Cerebellar cortex (tissue), 1 donor: ENCODE results near the gene PGF.

Source experiments
- DNase-seq: peaks from one replicate; pipeline ENCODE4 v3.0.0-alpha.2; 2015; ENCODE audit warnings: low spot score

PGF gene

GRCh38 chr14:74918380-74918779 is 37.0 kb downstream of the PGF start:
- no peak for DNase-seq

GRCh38 chr14:74917646-74918081 is 37.7 kb downstream of the PGF start:
- no peak for DNase-seq

DNA sequence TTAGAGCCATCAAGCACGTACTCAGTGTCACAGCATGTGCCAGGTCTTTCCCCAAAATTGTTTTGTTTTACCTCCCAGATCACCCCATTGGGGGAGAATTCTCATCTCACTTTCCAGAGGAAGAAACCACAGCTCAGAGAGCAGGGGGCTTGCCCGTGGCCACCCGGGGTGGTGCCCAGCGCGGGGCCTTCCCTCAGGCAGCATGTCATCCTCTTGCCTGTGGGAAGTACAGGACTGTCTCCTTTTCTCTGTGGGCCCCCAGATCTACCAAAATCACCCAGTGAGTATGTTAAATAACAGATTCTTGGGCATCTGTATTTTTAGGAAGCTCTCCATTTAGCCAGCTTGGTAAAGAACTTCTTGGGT is 38.2 kb downstream of the PGF start:
- no peak for DNase-seq

- DNase-seq, result no peak
Observed at GRCh38 chr14:74915826-74916225, 39.6 kb downstream of the PGF start.

- no peak for DNase-seq
Observed at GRCh38 chr14:74915426-74915825, 40.0 kb downstream of the PGF start.

DNA sequence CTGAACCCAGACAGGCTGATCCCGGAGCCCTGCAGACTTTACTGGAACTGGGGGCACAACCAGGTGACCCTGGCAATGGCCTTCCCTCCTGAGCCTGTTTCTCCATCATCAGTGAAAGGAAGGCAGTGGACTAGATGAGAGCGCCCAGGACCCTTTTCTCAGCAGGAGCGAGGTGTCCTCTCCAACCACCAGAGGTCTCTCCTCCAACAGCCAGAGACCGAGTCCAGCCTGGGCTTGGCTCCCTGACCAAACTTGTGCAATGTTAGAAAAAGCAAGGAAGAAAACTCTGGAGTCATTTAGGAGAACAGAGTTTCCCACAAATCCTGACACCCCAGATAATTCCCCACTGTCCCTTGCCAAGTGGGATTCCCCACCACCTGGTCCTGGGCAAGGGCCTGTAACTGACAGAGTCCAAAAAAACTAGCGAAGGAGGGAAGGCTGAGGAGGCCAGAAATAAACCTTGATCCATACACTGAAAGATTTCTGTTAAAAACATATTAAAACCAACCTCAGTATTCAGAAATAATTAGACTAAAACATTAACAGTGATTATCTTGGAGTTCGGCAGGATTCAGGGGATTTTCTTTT is 41.3 kb downstream of the PGF start:
- peak; percentile 70 for DNase-seq

DNA sequence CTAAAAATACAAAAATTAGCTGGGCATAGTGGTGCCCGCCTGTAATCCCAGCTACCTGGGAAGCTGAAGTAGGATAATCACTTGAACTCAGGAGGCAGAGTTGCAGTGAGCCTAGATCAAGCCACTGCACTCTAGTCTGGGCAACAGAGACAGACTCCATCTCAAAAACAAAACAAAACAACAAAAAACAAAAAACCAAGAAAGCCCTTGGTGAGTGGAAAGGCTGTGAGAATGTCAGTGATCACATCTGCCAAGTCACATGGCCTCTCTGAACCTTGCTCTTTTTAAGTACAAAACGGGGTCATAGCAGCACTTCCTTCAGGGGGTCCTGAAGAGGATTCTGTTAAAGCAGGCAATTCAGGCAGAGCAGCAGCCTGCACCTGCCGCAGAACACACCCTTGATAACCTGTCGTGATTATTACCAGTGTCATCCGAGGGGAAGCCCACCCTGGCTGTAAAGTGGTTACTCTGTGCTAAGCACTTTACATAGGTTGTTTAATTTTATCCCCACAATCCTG is 41.9 kb downstream of the PGF start:
- DNase-seq, result no peak

DNA sequence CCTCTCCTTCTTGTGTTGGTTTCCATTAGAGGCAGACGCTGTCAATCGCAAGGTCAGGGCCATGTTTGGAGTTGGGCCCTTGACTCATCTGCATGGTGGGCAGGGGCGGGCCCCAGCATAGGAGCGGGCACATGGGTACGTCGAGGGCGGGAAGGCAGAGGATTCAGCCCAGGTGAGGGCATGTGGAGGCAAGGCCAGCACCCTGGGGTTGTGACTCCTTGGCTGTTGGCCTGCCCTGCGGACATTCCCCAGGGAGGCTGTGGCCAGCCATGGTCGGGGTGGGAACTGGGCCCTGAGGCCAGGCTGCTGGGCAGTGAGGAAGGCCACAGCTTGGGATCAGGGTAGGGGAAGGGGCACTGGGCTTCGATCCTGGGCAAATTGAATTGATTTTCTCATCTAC is 42.6 kb downstream of the PGF start:
- DNase-seq, result no peak

DNA sequence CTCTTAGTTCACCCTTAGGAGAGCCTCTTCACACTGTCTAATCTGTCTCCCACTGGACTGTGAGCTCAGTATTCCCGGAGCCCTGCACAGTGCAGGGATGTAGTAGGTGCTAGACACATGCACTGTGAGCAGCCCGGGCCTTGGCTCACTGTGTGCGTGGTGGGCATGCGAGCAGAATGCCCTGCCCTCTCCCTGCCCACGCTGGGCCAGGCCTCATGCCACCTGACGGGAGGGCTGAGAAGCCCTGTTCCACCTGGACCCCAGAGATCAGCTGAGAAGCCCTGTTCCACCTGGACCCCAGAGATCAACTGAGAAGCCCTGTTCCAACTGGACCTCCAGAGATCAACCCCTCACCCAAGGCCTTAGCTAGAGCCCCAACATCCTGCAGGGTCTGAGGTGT is 43.3 kb downstream of the PGF start:
- DNase-seq, result no peak

DNA sequence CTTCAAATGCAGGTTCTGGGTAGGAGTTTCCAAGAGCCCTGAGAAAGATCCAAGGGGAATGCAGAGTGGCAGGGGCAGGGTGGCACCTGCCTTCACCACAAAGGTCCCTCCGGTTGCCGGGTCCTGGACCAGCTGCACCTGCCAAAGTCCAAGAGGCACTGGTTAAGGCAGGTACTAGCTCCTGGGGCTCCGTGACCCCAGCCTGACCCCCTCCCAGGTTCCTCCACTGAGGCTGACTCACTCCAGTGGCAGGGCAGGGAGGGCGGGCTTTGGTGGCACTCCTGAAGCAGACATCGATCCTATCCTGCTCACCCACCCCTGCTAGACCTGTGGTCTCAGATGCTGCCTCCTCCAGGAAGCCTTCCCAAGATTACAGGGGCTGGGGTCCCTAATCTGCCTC is 43.7 kb downstream of the PGF start:
- DNase-seq, result no peak

DNA sequence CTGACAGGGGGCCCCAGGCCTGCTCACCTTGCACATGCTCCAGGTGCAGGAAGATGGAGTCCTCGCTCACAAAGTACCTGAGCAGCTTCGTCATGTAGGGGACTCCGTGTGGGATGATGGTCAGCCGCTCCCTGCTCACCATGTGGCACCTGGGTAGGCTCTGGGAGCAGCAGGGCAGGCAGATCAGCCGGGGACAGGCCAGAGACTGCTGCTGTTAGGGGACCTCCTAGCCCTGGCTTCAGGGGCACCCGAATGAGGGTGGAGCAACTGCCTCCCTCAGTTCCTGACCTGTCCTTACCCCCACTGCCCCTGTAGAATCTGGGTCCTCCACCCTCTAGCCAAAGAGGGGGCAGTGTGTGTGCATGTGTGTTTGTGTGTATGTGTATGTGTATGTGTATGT is 44.2 kb downstream of the PGF start:
- DNase-seq, result no peak

DNA sequence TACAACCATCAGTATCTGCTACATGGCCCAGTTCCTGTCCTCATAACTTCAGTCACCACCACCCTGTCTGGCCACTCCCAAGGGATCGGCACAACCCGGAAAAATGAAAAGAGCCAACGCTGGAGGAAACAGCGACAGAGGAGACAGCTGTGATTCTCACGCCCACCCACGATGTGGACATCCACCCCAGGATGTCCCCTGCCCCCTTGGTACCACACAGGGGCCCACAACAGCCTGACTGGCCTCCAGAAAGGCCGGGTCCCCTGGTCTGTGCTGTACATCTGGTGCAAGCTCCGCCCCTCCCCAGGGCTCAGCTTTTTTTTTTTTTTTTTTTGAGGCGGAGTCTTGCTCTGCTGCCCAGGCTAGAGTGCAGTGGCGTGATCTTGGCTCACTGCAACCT is 44.8 kb downstream of the PGF start:
- DNase-seq, result no peak

DNA sequence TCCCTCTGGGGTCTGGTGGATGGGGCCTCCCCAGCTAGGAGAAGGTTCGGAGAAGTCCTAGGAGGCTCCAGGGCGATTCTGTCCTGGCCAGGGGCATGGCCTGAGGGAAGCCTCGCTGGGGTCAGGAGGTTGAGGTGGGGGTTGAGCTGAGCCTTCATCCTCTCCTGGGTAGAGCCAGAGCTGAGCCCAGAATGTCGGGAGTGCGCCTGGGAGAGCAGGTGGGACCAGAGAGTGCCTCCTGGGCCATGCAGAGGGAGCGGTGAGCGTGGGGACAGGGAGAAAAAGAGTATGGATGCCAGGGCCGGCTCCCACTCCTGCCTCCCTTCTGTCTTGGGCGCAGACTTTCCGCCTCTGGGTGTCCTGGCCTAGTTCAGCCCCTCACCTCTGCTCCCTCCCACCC is 45.5 kb downstream of the PGF start:
- no peak for DNase-seq

- no peak for DNase-seq
Observed at GRCh38 chr14:74909501-74909900, 45.9 kb downstream of the PGF start.

DNA sequence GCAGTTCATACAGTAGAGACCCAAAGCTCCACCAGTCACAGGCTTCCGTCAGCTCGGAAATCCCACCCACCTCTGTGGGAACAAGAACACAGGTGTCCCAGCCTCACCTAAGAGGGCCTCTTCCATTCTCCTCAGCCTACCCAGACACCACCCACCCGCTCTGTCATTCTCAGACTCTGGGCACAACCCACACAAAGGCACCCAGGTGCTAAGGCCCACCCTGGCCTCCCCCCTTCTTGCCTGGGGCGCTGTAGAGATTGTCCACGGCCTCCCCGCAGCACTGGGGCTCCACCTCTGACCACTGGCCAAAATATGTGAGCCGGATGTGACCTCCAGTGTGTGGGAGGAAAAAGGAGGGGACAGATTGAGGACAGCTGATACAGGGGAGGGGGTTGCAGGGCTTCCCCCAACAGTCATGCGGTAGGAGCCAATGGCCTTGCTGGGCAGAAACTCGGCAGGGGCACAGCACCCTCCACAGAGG is 46.5 kb downstream of the PGF start:
- no peak for DNase-seq

DNA sequence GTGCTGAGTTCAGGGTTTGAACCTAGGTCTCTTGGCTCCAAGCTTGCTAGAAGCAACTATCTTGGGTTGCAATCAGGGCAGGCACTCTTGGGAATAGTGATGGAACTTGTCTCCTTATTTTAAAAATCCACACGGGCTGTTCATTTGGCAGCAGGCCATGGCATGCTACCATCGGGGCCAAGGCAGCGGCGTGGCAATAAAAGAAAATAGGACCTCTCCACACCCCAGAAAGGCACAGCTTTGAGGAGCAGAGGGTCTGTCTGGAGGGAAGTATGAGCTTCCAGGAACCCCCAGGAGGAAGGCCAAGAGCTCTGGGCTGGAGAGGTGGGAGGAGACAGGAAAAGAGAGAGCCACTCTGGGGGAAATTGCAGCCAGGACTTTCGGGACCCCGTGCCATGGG is 47.7 kb downstream of the PGF start:
- no peak for DNase-seq

GRCh38 chr14:74906925-74907521 is 48.4 kb downstream of the PGF start:
- no peak for DNase-seq

DNA sequence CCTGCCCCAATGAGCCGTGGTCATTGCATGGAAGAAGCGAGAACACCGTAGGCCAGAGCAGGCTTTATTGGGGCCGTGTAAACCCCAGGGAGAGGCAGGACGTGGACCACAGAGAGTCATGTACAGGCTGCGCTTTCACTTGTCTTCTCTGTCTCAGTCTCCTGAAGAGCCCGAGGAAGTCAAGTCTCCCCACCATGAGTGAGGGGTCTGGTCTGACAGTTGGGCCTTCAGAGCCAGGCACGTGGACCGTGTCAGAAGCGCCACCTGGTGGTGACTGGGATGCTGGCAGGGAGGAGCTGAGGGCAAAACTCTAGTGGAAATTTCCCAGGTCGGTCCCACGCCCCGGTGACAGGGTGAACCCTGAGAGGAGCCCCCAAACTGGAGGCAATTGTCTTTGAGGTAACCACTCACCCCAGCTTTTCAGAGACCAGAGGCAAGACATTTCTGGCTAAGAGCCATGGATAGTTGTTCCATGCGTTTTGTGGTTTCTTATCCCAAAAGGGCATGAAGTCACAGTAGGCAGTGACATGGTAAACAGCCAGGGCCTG is 49.7 kb downstream of the PGF start:
- DNase-seq, result peak; percentile 68

- no peak for DNase-seq
Observed at GRCh38 chr14:74904635-74905503, 50.5 kb downstream of the PGF start.

DNA sequence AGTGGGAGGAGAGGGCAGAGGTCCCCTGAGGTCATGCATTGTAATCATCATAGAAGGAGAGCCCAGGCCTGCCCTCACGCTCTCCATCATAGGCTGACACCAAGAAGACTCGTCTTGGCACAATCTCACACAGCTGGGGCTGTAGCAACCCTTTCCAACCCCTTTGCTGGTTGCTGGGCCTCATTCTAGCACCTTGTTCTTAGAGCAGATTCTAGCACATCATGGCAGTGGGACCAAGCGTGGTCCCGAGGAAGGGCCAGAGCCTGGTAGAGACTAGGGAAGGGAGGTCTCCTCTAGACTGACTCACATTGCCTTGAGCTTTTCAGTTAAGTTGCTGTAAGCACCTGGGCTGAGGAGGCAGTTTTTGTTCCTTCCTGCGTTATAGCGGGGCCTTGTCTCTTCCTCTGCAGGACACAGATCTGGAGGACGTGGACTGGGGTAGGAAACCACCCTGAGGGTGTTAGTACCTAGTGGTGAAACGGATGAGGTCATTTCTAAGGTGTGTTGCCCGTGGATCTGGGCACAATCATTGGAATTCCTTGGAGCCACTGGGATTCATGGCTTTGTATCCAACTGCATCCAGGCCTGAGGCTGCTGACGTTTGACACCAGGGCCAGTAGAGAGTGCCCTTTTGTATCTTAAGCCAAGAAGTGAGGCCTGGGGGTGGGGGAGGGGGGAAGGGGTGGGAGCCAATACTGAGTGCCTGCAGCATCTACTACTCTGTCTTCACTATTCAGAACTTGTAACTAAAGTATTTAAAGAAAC is 52.3 kb downstream of the PGF start:
- no peak for DNase-seq

DNA sequence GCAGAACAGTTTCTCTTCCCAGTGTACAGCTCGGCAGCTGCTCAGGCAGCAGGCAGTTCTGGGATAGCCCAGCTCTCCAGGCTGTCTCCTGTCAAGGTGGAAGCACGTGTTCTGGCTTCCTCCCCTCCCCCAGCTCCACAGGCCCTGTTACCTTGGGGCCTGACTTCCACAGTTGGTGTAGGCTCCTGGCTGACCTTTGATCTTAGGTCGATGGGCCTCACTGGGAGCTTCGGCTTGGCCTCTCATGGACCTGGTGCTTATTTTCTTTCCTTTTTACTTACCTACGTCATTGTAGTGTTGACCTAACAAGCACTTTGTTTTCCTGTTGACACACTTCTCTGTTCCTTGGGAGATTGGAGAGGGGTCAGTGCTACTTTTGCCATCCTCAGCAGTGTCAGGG is 56.7 kb downstream of the PGF start:
- DNase-seq, result no peak

DNA sequence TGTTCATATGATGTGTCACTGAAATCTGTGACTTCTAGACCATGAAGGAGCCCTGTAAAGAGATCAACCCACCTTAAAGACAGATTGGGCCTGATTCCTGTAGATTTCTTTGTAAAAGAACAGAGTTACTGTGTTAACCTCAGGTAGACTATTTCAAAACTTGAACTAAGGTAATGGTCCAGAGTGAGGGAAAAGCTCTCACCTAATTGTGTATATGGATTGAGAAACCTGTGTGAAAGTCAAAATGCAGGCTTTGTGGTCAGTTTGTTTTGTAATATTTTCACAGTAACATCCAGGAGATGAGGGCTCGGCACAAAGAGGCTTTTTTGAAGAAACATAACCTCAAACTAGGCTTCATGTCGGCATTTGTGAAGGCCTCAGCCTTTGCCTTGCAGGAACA is 57.3 kb downstream of the PGF start:
- no peak for DNase-seq
